Panc1 (cell line): ENCODE measurements around the gene ADGRB3. TPM values are rescaled to one million over a fixed set of nuclear protein-coding genes. Genes with fewer than 3 reads are reported as not detected.

Experiments used
- ATAC-seq: fragments of 200-7000 bp; cut with Tn5 transposase; 2 replicates; pipeline ENCODE4 v1.9.1; 2020; ENCODE audit warnings: mild to moderate bottlenecking, moderate library complexity
- BruUV-seq: library from RNA; stranded (reverse); fragments of 400-500 nt; replicated peaks from 2 replicates; lab custom pipeline; 2021; lab: Mats Ljungman, UMichigan
- CTCF ChIA-PET: fragments of 300-600 bp; sonication (Branson Sonifier 250); formaldehyde crosslinking; loops from one replicate; lab custom pipeline; 2022; ENCODE audit warnings: antibody characterized with exemption; lab: Charles Lee
- POLR2A ChIA-PET: fragments of 300-600 bp; sonication (Branson Sonifier 250); formaldehyde crosslinking; loops from one replicate; lab custom pipeline; 2022; ENCODE audit warnings: antibody characterized with exemption; lab: Charles Lee
- DNase-seq: peaks from one replicate; pipeline ENCODE4 v3.0.0-alpha.2; 2010; ENCODE audit warnings: low read depth, low spot score
- H3K27ac ChIP-seq: 2 replicates; pipeline ENCODE4 v1.5.1; 2011; ENCODE audit warnings: mild to moderate bottlenecking, low read length, inconsistent platforms
- H3K27me3 ChIP-seq: fragments of 200-500 bp; sonication (Bioruptor generic); 2 replicates; pipeline ENCODE4 v1.6.0; 2014; ENCODE audit warnings: low read length, inconsistent platforms; ENCODE audit not compliant: control insufficient read depth, insufficient read depth
- H3K36me3 ChIP-seq: fragments of 200-500 bp; sonication (Bioruptor generic); 2 replicates; pipeline ENCODE4 v1.5.1; 2014; ENCODE audit warnings: inconsistent platforms, mild to moderate bottlenecking, low read length, moderate library complexity; ENCODE audit not compliant: control insufficient read depth, insufficient read depth
- H3K4me1 ChIP-seq: 2 replicates; pipeline ENCODE4 v1.5.1; 2011; ENCODE audit warnings: inconsistent platforms, mild to moderate bottlenecking, low read length, moderate library complexity; ENCODE audit not compliant: control insufficient read depth, insufficient read depth
- H3K4me3 ChIP-seq, 2 experiments: 2 replicates each; pipeline ENCODE4 v1.5.1; 2011 to 2012; ENCODE audit warnings: low read depth in 2 of 2, low read length in 2 of 2, mild to moderate bottlenecking in 2 of 2, inconsistent platforms in 1 of 2, moderate library complexity in 1 of 2
- H3K9me3 ChIP-seq: fragments of 200-500 bp; sonication (Bioruptor generic); 2 replicates; pipeline ENCODE4 v1.5.1; 2014; ENCODE audit warnings: low read depth, mild to moderate bottlenecking, inconsistent platforms, low read length, moderate library complexity; ENCODE audit not compliant: control insufficient read depth, insufficient read depth
- POLR2AphosphoS5 ChIP-seq: IDR thresholded peaks from 2 replicates; pipeline ENCODE4 v1.6.1; 2012; ENCODE audit warnings: mild to moderate bottlenecking, low read depth, low read length, moderate library complexity
- SIN3A ChIP-seq: IDR thresholded peaks from 2 replicates; pipeline ENCODE4 v1.6.1; 2012; ENCODE audit warnings: low read depth, mild to moderate bottlenecking, low read length, moderate library complexity, borderline replicate concordance; ENCODE audit not compliant: insufficient read depth
- TCF7L2 ChIP-seq: IDR thresholded peaks from 2 replicates; pipeline ENCODE4 v1.6.1; 2011; ENCODE audit warnings: mild to moderate bottlenecking, low read depth, low read length, inconsistent platforms
- in situ Hi-C: cut with HindIII; loops from 2 replicates; pipeline ENCODE4 v1.10.0; 2016; ENCODE audit warnings: low sequenced_read_pairs, low pct_unique_long_range_greater_than_20kb
- intact Hi-C: fragments of 100-400 bp; cut with micrococcal nuclease; formaldehyde crosslinking; loops from one replicate; pipeline ENCODE4 v1.10.0; 2022; ENCODE audit not compliant: unreplicated experiment
- total RNA-seq: library from RNA; stranded (reverse); gene quantifications from one replicate; pipeline ENCODE4 v1.2.1, GENCODE V29; 2021; ENCODE audit not compliant: unreplicated experiment
- TF ChIP-seq, protein P1 (sequence below): fragments of 450-650 bp; IDR thresholded peaks from 2 replicates; pipeline ENCODE4 v1.5.1; 2017; ENCODE audit warnings: mild to moderate bottlenecking
- TF ChIP-seq, protein P2 (sequence below), 2 experiments: IDR thresholded peaks; 2 replicates each; pipeline ENCODE4 v1.6.1; 2011 to 2012; ENCODE audit warnings: low read depth in 2 of 2, control low read depth in 1 of 2, low read length in 1 of 2, mild to moderate bottlenecking in 1 of 2, moderate library complexity in 1 of 2; ENCODE audit not compliant: insufficient read depth in 1 of 2

ADGRB3 gene
- total RNA-seq, 1 experiment from 2014 or later, result 0.10 TPM

DNA sequence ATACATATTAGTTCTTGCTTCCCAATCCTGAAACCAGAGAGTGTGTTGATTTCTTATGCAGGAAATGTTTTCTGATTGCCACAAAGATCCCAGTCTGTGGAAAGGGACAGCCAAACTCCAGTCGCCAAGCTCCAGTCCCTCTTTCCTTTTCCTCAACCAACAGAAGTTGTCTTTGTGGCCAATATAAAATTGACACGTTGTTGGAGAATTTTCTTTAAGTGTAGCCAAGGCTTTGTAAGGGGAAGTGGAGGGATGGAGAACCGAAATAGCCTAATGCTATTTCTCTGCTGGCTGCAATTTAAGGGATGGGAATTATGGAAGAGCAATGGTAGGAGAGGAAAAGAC lies 5.4 kb downstream of the ADGRB3 start:
- POLR2A ChIA-PET, result no interaction called here
- ATAC-seq (no peak), DNase-seq (no peak)
- no TSS peak for BruUV-seq
- H3K4me3 ChIP-seq, result peak overlapping the region; percentile 7 to 35; a peak in 1 of 4 replicates
- H3K4me1 ChIP-seq, result peaks cover 14% of the 10 kb centered on the region
- TF ChIP-seq, protein P1, sequence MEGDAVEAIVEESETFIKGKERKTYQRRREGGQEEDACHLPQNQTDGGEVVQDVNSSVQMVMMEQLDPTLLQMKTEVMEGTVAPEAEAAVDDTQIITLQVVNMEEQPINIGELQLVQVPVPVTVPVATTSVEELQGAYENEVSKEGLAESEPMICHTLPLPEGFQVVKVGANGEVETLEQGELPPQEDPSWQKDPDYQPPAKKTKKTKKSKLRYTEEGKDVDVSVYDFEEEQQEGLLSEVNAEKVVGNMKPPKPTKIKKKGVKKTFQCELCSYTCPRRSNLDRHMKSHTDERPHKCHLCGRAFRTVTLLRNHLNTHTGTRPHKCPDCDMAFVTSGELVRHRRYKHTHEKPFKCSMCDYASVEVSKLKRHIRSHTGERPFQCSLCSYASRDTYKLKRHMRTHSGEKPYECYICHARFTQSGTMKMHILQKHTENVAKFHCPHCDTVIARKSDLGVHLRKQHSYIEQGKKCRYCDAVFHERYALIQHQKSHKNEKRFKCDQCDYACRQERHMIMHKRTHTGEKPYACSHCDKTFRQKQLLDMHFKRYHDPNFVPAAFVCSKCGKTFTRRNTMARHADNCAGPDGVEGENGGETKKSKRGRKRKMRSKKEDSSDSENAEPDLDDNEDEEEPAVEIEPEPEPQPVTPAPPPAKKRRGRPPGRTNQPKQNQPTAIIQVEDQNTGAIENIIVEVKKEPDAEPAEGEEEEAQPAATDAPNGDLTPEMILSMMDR, result no peak
- TF ChIP-seq TCF7L2, result no peak
- TF ChIP-seq, protein P2, sequence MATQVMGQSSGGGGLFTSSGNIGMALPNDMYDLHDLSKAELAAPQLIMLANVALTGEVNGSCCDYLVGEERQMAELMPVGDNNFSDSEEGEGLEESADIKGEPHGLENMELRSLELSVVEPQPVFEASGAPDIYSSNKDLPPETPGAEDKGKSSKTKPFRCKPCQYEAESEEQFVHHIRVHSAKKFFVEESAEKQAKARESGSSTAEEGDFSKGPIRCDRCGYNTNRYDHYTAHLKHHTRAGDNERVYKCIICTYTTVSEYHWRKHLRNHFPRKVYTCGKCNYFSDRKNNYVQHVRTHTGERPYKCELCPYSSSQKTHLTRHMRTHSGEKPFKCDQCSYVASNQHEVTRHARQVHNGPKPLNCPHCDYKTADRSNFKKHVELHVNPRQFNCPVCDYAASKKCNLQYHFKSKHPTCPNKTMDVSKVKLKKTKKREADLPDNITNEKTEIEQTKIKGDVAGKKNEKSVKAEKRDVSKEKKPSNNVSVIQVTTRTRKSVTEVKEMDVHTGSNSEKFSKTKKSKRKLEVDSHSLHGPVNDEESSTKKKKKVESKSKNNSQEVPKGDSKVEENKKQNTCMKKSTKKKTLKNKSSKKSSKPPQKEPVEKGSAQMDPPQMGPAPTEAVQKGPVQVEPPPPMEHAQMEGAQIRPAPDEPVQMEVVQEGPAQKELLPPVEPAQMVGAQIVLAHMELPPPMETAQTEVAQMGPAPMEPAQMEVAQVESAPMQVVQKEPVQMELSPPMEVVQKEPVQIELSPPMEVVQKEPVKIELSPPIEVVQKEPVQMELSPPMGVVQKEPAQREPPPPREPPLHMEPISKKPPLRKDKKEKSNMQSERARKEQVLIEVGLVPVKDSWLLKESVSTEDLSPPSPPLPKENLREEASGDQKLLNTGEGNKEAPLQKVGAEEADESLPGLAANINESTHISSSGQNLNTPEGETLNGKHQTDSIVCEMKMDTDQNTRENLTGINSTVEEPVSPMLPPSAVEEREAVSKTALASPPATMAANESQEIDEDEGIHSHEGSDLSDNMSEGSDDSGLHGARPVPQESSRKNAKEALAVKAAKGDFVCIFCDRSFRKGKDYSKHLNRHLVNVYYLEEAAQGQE (IDR thresholded peaks at IDR 0.05; ENCODE audit: insufficient read depth in 1 of 2, low read depth in 2 of 2, low read length in 1 of 2), result no peak
- no peak for TF ChIP-seq SIN3A
- no peak for TF ChIP-seq POLR2AphosphoS5
- no peaks in the 10 kb centered on the region; the same call in 1 of the 2 replicates for H3K36me3 ChIP-seq
- peaks cover 30% of the 10 kb centered on the region for H3K27me3 ChIP-seq
- in situ Hi-C loops, result no loop called here
- H3K27ac ChIP-seq, result no peak overlapping the region
- intact Hi-C loops, result loop anchor here (5.0 kb wide), 1 partner anchor 327 kb away; no protein-coding TSS in a partner anchor
- CTCF ChIA-PET, result interaction anchor here (0.9 kb wide), 1 partner anchor 1634 kb away, joined by 3 read pairs; no protein-coding TSS in a partner anchor
- no peaks in the 10 kb centered on the region for H3K9me3 ChIP-seq

DNA sequence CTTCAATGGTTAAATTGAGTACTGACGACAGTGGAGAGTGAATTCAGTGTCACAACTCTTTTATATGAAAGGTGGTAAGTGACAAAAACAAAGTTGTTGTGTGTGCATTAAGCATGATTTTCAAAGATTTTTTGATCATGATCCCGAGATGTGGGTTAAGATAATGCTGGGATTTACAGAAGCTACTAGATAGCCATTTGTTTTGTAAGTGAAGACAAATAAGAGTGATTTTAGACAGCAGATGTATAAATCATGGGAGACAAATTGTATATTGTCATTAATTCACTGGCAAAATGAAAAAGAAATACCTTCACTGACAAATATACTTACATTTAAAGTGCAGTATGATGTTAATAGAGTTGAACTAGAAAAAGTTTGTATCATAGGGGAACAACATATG lies 6.1 kb downstream of the ADGRB3 start:
- no peak overlapping the region for H3K27ac ChIP-seq
- POLR2A ChIA-PET, result no interaction called here
- H3K4me1 ChIP-seq, result peaks cover 6% of the 10 kb centered on the region; the same call in 1 of the 2 replicates
- no peak overlapping the region for H3K4me3 ChIP-seq
- CTCF ChIA-PET, result interaction anchor here (0.9 kb wide), 1 partner anchor 1635 kb away, joined by 3 read pairs; no protein-coding TSS in a partner anchor
- in situ Hi-C loops (no loop called here), intact Hi-C loops (loop anchor here (5.0 kb wide), 1 partner anchor 326 kb away; no protein-coding TSS in a partner anchor)
- H3K36me3 ChIP-seq, result no peaks in the 10 kb centered on the region; the same call in 1 of the 2 replicates
- DNase-seq (no peak), ATAC-seq (no peak)
- no TSS peak for BruUV-seq
- peaks cover 30% of the 10 kb centered on the region for H3K27me3 ChIP-seq
- no peaks in the 10 kb centered on the region for H3K9me3 ChIP-seq
- TF ChIP-seq, protein P2 (IDR thresholded peaks at IDR 0.05; ENCODE audit: insufficient read depth in 1 of 2, low read depth in 2 of 2, low read length in 1 of 2), result no peak
- no peak for TF ChIP-seq TCF7L2
- TF ChIP-seq SIN3A, result no peak
